ENCODE measurements around the gene HDAC4. TPM values are rescaled to one million over a fixed set of nuclear protein-coding genes. Genes with fewer than 3 reads are reported as not detected.
A peak's percentile ranks its signal among the peaks of the same experiment; 100 is the strongest.

HDAC4 gene
- total RNA-seq, 1 donor from 2014 or later: 11.8 TPM

DNA sequence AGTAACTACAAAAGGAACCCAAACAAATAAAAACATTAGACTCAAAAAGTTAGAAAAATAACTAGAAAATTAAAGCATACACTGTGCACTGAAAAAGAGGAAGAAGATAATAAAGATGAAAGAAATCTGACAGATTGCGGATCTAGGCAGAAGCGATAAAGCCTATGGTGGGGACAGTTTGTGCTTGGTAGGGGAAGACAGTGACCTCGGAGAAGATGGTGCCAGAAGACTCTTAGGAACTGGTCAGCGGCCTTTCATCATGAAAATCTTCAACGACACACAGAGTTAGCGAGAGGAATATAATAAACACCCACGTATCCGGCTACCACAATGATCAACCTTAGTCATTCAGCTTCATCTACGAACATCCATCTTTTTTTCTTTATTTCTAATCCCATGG, 180.5 kb downstream of the HDAC4 start:
- FAIRE-seq: no peak
- no peak overlapping the region for H3K27ac Mint-ChIP-seq (ENCODE audit: unreplicated experiment)
- DNase-seq (ENCODE audit: low read depth): no peak

DNA sequence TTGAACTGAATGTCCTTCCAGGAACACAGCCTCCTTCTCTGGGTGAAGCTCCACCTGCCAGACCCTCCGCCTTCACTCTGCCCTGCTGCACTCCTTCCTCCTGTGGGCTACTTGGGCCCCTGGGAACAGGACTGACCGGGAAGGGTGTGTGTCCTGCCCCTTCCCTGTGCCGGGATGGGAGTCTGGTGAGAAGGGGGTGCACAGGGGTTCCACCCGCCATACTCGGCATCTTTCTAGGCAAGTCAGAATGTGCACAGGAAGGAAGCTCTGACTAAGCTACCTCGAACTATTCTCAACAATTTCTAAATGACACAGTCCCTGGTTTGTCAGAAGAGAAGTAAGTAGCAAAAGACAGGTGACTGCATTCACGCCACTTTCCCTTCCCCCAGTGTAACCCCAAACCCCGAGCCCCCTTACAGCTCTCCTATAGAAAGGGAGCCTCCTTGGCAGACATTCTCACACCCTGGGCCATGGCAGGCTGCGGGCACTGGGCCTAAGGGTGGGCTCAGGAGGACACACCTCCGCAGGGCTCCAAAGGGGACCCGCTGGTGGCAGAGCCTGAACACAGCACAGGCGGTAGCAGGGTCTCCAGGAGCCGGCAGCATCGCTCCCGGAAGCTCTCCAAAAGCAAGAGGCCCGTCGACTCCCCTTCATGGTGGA, 184.1 kb downstream of the HDAC4 start:
- TF ChIP-seq, protein P1, sequence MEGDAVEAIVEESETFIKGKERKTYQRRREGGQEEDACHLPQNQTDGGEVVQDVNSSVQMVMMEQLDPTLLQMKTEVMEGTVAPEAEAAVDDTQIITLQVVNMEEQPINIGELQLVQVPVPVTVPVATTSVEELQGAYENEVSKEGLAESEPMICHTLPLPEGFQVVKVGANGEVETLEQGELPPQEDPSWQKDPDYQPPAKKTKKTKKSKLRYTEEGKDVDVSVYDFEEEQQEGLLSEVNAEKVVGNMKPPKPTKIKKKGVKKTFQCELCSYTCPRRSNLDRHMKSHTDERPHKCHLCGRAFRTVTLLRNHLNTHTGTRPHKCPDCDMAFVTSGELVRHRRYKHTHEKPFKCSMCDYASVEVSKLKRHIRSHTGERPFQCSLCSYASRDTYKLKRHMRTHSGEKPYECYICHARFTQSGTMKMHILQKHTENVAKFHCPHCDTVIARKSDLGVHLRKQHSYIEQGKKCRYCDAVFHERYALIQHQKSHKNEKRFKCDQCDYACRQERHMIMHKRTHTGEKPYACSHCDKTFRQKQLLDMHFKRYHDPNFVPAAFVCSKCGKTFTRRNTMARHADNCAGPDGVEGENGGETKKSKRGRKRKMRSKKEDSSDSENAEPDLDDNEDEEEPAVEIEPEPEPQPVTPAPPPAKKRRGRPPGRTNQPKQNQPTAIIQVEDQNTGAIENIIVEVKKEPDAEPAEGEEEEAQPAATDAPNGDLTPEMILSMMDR (IDR thresholded peaks at IDR 0.05; ENCODE audit: insufficient read depth, low read depth, low read length): no peak
- TF ChIP-seq EZH2 (IDR thresholded peaks at IDR 0.05; ENCODE audit: insufficient read depth, low read length): no peak
- Histone ChIP-seq H3K36me3 (ENCODE audit: insufficient read depth, low read length) (no peaks in the 10 kb centered on the region), H3K4me2 (ENCODE audit: low read length) (no peak overlapping the region), H3K9ac (ENCODE audit: low read length) (no peak overlapping the region), H3K4me3 (ENCODE audit: insufficient read depth, low read depth, low read length) (no peak overlapping the region), H3K4me1 (ENCODE audit: insufficient read depth, low read length) (peaks cover 4% of the 10 kb centered on the region), H3K9me3 (ENCODE audit: insufficient read depth, low read depth, low read length) (no peaks in the 10 kb centered on the region), H4K20me1 (ENCODE audit: insufficient read depth, low read length) (peaks cover 21% of the 10 kb centered on the region), H3K79me2 (ENCODE audit: insufficient read depth, low read length) (peaks cover 27% of the 10 kb centered on the region), H3K27me3 (ENCODE audit: insufficient read depth, low read length) (no peaks in the 10 kb centered on the region), H3K27ac (ENCODE audit: low read depth, low read length) (no peak overlapping the region), H2AFZ (ENCODE audit: low read depth, low read length) (no peak overlapping the region)
- H3K4me3 Mint-ChIP-seq (ENCODE audit: unreplicated experiment): no peak overlapping the region
- no peak for FAIRE-seq
- no peaks in the 10 kb centered on the region for H3K27me3 Mint-ChIP-seq (ENCODE audit: low read depth, unreplicated experiment)
- H3K4me1 Mint-ChIP-seq (ENCODE audit: low read depth, unreplicated experiment): peaks cover 8% of the 10 kb centered on the region
- H3K36me3 Mint-ChIP-seq (ENCODE audit: low read depth, unreplicated experiment): peaks cover 3% of the 10 kb centered on the region
- DNase-seq (ENCODE audit: low read depth): no peak
- no peaks in the 10 kb centered on the region for H3K9me3 Mint-ChIP-seq (ENCODE audit: unreplicated experiment)
- H3K27ac Mint-ChIP-seq (ENCODE audit: unreplicated experiment): no peak overlapping the region

More for the DNA sequence above, 180.5 kb downstream of the HDAC4 start:
- no peak overlapping the region for H3K4me2 ChIP-seq (ENCODE audit: low read length)
- H3K36me3 ChIP-seq (ENCODE audit: insufficient read depth, low read length): no peaks in the 10 kb centered on the region
- Mint-ChIP-seq H3K4me1 (ENCODE audit: low read depth, unreplicated experiment) (peaks cover 17% of the 10 kb centered on the region), H3K36me3 (ENCODE audit: low read depth, unreplicated experiment) (no peaks in the 10 kb centered on the region), H3K27me3 (ENCODE audit: low read depth, unreplicated experiment) (no peaks in the 10 kb centered on the region), H3K4me3 (ENCODE audit: unreplicated experiment) (peak overlapping the region; percentile 22), H3K9me3 (ENCODE audit: unreplicated experiment) (no peaks in the 10 kb centered on the region)
- no peak overlapping the region for H2AFZ ChIP-seq (ENCODE audit: low read depth, low read length)
- peaks cover 19% of the 10 kb centered on the region for H3K4me1 ChIP-seq (ENCODE audit: insufficient read depth, low read length)
- H3K79me2 ChIP-seq (ENCODE audit: insufficient read depth, low read length): peaks cover 25% of the 10 kb centered on the region
- peaks cover 8% of the 10 kb centered on the region for H4K20me1 ChIP-seq (ENCODE audit: insufficient read depth, low read length)
- no peak overlapping the region for H3K27ac ChIP-seq (ENCODE audit: low read depth, low read length)
- H3K27me3 ChIP-seq (ENCODE audit: insufficient read depth, low read length): no peaks in the 10 kb centered on the region
- no peak overlapping the region for H3K9ac ChIP-seq (ENCODE audit: low read length)
- H3K4me3 ChIP-seq (ENCODE audit: insufficient read depth, low read depth, low read length): no peak overlapping the region
- H3K9me3 ChIP-seq (ENCODE audit: insufficient read depth, low read depth, low read length): no peaks in the 10 kb centered on the region
- TF ChIP-seq, protein P1 (IDR thresholded peaks at IDR 0.05; ENCODE audit: insufficient read depth, low read depth, low read length): no peak
- TF ChIP-seq EZH2 (IDR thresholded peaks at IDR 0.05; ENCODE audit: insufficient read depth, low read length): no peak

DNA sequence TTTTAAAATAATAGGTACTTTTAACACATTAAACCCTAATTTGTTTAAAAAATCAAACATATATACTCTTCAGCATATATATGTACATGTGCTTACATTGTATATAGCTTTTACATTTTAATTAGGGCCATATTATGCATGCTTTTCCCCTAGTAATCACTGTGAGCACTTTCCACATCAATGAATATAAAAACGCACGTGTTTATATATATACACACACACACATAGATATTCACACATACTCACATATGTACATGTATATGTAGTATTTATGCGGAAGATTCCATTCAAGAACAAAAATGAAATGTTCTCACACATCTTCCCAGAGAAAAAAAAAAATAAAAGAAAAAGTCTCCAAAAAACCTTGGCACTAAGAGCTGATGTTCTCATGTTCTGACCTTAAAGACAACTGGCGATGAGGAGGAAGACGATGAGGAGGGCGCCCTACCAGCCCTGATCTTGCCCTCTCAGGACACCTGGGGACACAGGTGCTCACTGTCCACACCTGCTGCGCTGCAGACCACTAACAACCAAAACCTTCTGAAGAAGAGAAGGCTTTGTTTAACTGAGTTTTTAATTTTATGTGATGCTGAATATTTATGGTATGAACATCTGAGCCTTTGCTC, 184.7 kb downstream of the HDAC4 start:
- FAIRE-seq: no peak
- H3K4me1 Mint-ChIP-seq (ENCODE audit: low read depth, unreplicated experiment): peaks cover 14% of the 10 kb centered on the region
- TF ChIP-seq, protein P1 (IDR thresholded peaks at IDR 0.05; ENCODE audit: insufficient read depth, low read depth, low read length): no peak
- no peak for TF ChIP-seq EZH2 (IDR thresholded peaks at IDR 0.05; ENCODE audit: insufficient read depth, low read length)

More for the DNA sequence above, 184.7 kb downstream of the HDAC4 start:
- no peak overlapping the region for H3K4me3 ChIP-seq (ENCODE audit: insufficient read depth, low read depth, low read length)
- H3K9me3 ChIP-seq (ENCODE audit: insufficient read depth, low read depth, low read length): no peaks in the 10 kb centered on the region
- no peak overlapping the region for H3K27ac Mint-ChIP-seq (ENCODE audit: unreplicated experiment)
- no peaks in the 10 kb centered on the region for H3K9me3 Mint-ChIP-seq (ENCODE audit: unreplicated experiment)
- no peaks in the 10 kb centered on the region for H3K27me3 ChIP-seq (ENCODE audit: insufficient read depth, low read length)
- no peak overlapping the region for H3K27ac ChIP-seq (ENCODE audit: low read depth, low read length)
- H3K36me3 Mint-ChIP-seq (ENCODE audit: low read depth, unreplicated experiment): peaks cover 3% of the 10 kb centered on the region
- H3K4me1 ChIP-seq (ENCODE audit: insufficient read depth, low read length): no peaks in the 10 kb centered on the region
- no peaks in the 10 kb centered on the region for H3K36me3 ChIP-seq (ENCODE audit: insufficient read depth, low read length)
- H3K4me2 ChIP-seq (ENCODE audit: low read length): no peak overlapping the region
- H3K4me3 Mint-ChIP-seq (ENCODE audit: unreplicated experiment): no peak overlapping the region
- H4K20me1 ChIP-seq (ENCODE audit: insufficient read depth, low read length): peaks cover 27% of the 10 kb centered on the region
- H3K27me3 Mint-ChIP-seq (ENCODE audit: low read depth, unreplicated experiment): no peaks in the 10 kb centered on the region
- no peak overlapping the region for H3K9ac ChIP-seq (ENCODE audit: low read length)
- no peak for DNase-seq (ENCODE audit: low read depth)
- no peak overlapping the region for H2AFZ ChIP-seq (ENCODE audit: low read depth, low read length)
- H3K79me2 ChIP-seq (ENCODE audit: insufficient read depth, low read length): peaks cover 22% of the 10 kb centered on the region
